ENCODE data around the gene SHH. TPM values are rescaled to one million over a fixed set of nuclear protein-coding genes. Genes with fewer than 3 reads are reported as not detected.
"Not testable (repeated sequence)": the region's sequence is repeated elsewhere in the genome, so short reads cannot be mapped to it uniquely, and the experiment has no call there.

Gene SHH
- polyA plus RNA-seq, 4 donors: 2.3 to 4.9 (median 2.9) TPM

DNA sequence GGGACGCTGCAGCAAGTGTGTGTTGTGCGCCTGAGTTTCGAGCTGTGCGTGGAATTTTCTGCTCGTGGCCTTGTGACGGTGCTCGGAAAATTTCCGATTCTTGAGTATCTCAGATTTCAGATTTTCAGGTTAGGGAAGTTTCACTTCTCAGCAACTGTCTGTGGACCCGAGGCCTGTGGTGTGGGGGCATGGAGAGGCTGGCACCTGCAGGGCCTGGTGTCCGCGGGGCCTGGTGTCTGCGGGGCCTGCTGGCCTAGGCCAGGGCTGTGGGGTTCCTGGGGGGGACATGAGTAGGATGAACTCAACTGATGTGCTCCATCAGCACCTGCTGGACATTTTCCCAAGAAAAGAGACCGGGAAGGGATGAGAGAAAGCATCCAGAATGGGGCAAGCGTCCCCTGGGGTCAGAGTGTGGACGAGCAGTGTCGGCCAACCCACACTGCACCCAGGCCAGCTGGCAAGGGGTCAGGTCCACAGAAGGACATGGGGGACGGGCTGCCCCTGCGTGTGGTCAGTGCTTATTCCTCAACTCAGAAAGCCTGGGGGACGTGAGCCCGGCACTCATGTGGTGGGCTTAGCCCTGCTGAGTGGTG is 31.3 kb upstream of the SHH start:
- DNase-seq (ENCODE audit: low read depth in 4 of 4, low spot score in 3 of 4): no peak

DNA sequence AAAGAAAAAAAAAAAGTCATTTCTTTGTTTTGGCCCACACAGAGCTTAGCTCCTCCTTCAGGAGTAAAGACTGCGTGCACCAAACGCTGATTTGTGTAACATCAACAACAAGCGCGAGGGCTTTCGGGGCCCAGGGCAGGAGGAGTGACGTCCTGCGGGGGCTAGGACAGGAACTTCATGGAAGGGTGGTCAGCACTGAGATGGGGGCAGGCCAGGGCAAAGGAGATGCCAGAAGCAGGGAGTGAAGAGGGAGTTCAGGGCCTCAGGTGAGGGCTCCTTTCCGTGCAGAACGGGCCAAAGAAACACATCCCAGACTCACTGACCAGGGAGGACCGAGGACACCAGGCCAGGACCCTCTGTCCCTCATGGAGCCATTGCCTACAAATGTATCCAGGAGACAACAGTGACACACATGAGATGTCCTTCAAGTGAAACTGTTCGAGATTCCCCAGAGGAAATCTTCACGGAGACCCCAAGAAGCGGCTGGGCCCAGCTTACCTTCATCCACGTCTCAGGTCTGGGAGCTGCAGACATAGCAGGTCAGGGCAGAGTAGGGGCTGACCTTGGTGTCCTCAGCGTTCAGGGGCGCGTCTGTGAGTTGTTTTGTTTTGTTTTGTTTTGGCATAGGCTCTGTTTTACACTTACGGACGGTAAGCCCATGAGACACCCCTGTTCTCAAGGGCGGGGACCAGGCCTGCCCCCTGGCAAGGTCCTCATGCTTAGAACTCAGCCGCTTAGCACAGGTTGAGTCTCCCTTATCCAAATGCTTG is 30.4 kb upstream of the SHH start:
- DNase-seq (ENCODE audit: low read depth in 4 of 4, low spot score in 3 of 4): no peak

DNA sequence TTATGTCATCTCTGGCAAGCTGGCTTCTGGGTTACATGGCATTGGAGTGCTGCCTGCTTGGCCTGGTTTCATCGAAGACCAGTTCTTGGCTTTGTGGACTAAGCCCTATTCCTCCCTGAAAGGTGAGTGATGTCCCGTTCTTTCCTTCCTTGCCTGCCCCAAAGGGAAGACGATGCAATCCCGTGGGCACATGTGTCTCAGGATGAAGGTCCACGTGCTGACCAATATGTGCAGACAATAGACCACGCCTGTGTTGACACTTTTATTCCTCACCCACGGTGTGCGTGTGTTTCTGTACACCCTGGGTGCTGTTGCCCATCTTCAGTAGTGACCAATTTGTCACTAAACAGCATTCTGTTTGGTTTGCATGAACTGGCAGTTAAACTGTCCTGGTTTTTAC is 28.6 kb upstream of the SHH start:
- no peak for DNase-seq (ENCODE audit: low read depth in 4 of 4, low spot score in 3 of 4)

DNA sequence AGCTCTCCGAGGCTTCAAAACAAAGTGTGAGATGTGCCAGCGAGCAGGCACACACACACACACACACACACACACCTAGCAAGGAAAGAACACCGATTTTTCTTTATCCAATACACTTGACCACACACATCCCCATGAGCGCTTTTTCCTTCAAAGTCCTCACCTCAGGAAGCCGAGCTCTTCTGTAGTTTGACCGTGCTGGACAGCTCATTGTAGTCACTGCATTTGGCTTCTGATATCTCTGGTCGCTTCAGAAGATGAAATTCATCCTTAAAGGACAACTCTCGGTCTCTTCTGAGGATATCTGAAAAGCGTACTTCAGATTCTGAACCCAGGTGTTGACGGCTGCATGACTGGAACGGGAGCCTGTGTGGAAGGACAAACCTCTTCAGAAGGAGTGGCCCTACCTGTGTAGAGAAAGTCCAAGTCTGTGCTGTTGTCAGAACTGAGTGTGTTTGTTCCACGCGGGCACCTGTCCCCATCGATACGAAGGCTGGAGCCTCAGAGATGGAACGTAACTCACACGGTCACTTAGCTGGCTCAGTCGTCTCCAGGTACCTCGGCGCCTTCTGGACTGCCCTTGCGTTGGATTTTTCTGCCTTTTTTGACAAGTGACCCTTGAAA is 28.1 kb upstream of the SHH start:
- DNase-seq (ENCODE audit: low read depth in 4 of 4, low spot score in 3 of 4): no peak

DNA sequence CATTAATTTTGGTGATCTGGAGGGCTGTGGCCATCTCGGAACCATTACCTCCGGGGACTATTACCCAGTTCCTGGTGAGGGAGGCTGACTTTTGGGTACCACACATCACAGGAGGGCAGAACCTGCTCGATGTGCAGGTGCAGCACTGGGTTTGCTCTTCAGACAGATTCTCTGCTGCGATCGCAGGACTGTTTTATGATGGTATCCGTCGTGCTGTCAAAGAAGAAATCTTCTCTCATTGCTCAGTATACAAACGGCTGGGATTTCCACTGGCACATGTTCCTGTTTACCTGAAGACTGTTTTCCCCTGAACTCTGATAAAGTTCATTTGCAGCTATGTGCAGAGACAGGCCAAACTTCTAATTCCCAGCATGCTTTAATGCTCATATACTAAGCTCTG is 27.2 kb upstream of the SHH start:
- no peak for DNase-seq (ENCODE audit: low read depth in 4 of 4, low spot score in 3 of 4)

DNA sequence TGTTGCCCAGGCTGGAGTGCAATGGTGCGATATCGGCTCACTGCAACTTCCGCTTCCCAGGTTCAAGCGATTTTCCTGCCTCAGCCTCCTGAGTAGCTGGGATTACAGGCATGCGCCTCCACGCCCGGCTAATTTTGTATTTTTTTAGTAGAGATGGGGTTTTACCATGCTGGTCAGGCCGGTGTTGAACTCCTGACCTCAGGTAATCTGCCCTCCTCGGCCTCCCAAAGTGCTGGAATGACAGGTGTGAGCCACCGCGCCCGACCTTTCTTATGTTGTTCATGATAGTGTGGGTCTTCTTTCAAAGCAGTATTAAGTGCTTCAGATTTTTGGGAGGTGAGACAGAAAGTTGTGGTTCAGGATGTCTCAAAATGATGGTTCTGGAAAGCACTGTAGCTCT is 26.0 kb upstream of the SHH start:
- not testable (repeated sequence) for DNase-seq (ENCODE audit: low read depth in 4 of 4, low spot score in 3 of 4)

DNA sequence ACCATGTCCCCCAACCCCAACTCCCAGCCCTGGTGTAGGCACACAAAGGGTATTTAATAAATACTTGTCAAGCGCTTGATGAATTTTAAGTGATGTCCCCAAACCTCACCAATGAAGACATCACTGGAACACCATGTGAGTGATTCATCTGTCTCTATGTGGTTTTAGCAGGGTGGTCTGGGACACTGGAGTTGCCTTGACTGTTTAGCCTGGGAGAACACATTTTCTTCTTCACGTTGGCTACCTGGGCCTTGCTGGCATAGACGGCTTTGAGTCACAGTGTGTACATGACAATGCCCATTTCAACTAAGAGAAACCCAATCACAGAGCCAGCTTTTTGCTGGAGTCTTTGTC is 24.8 kb upstream of the SHH start:
- no peak for DNase-seq (ENCODE audit: low read depth in 4 of 4, low spot score in 3 of 4)

DNA sequence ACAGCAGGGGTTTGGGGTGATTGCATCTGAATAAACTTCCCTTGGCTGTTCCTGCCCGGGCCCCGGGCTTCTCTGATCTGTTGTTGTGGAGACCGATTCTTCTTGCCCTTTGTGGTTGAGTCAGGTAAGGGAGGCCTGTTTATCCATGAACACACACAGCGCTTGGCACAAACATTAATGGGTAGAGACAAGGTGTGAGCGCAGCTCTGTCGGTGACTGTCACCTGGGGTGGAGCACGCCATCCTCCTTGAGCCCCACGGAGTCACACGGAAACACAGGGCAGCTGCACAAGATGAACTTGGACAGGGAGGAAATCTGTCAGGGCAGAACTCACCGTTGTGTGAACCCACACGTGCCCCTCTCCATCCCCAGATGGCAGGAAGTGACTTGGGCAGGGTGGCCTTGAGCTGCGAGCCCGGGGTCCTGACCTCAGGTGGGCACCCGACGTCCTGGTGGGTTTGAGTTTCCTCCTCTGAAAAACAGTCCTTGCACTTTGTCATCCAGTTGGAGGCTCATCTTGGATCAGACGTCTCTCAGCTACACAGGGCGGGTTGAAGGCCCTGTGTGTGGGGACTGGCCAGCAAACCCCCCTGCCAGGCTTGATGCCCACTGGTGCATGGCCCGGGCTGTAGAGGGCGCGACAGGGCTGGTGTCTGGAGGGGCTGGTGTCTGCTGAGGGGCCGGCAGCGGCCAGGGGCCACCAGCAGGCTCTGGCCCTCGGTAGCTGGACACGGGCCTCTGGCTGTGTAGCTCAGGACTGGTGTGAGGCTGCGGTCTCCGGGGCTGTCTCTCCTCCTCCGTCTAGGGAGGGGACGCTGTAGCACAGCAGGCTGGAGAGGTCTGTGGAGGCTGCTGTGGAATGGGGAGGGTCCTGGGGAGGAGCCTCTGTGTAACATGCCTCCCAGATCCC is 24.2 kb upstream of the SHH start:
- DNase-seq (ENCODE audit: low read depth in 4 of 4, low spot score in 3 of 4): no peak

DNA sequence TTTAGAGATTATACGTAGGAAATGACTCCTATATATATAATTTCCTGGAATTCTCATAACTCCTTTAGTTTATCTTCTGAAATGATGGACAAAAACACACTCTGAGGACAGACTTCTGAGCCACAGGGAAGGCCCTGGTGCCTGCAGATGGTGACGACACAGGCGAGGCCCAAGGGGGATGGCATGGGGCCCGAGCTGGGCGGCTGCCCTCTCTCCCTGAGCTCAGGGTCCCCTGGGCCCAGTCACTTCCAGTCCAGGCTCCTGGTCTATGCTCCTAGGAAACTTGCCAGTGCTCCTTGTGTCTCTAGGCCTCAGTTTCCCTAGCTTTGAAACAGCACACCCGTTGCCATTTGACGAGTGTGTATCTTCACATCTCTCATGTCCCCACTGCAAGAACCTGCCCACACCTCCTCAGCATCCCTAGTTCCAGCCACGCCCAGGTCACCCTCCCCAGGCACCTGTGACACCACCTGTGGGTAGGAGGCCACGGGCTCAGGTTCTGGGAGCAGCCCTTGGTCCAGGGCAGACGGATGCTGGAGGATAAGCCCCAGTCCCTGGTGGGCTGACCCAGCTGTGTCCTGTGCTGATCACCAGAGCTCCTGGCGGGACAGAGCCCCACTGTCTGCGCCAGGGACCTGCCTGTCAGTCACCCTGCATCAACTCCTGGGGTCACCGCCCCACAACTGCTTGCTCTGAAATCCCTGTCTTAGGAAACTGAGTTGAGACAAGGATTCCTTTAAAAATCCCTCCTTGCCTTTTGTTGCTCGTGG is 23.4 kb upstream of the SHH start:
- DNase-seq (ENCODE audit: low read depth in 4 of 4, low spot score in 3 of 4): no peak

DNA sequence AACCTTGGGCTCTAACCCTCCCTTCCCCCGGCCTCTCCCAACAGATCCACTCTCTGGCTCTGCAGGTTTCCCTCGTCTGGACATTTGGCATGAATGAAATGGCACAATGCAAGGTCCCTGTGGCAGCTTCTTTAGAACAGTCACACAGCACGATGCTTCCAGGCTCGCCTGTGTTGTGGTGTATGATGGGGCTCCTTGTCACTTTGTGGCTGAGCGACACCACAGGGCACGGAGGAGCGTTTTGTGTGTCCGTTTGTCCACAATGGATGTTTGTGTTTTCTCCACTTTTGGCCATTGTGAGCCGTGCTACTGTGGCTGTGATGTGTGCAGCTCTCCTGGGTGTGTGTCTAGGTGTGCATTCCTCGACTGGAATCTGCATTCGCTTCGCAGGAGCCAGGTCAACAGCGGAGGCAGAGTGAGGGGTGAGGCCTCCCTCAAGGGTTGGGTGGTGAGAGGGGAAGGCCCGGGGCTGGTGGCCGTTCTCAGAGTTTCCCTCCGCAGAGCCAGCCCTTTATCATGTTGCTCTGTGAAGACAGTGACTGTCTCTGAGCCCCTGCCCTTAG is 22.3 kb upstream of the SHH start:
- no peak for DNase-seq (ENCODE audit: low read depth in 4 of 4, low spot score in 3 of 4)

DNA sequence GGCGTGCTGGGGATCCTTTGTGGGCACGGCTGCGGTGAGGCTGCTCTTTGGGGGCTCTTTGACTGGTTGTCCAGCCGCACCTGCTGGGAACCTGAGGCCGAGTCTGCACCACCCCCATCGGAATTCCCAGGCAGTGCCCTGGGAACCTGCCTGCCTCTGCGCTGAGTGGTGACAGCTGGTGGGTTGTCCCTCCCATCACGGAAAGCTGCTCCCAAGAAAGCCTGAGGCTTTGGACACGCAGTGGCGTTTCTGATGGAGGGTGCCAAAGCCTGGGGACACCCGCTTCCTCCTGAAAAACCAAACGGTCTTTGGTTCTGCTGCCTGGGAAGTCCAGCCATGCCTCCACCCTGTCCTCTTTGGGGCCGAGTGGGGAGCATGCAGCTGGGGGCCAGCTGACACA is 21.4 kb upstream of the SHH start:
- no peak for DNase-seq (ENCODE audit: low read depth in 4 of 4, low spot score in 3 of 4)

DNA sequence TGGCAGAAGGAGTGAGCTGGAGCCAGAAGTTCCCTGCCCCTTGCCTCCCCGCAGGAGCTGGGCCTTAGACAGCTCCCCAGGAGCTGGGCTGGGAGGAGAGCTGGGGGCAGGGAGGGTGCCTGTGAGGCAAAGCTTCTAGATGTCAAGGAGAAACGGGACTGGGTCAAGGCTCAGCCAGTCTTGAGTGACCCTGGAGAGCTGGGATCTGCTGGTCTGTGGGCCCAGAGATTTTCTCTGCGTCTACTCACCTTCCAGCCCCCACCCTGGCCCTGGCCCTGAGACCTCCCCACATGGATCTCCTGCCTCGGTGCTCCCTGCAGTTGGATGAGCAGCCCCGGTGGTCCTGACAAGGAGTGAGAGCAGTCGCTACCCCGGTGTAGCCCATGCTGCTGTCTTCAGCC is 20.3 kb upstream of the SHH start:
- DNase-seq (ENCODE audit: low read depth in 4 of 4, low spot score in 3 of 4): no peak

DNA sequence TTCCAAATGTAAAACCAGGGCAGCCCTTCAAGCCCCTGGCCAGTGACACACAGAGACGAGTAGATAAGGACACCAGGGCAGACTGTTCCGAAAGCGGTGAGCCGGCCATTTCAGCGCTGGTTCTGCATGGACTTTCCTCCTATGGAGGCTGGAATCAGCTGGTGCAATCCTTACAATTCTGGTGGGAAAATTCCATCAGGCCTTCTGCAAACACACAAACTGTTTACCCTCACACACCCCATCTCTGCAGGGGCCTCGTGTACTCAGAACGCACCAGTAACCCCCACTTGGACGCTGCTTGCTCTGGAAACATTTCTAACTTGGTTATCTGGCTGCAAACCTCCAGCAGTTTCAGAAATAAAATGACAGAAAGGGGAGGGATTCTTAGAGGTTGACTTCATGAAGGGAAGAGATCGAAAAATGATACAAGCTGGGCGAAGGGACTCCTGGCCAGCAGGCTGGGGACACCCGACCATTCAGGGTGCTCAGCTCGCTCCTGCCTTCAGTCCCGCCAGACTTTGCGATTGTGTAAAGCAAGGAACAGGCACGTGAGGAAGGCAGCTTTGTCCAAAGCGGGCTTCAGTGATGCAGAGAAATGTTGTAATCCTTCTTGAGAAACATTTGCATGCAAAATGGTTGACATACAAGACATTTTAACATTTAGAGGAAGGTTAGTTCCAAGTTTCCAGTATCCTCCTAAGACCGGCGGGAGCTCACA is 19.7 kb upstream of the SHH start:
- no peak for DNase-seq (ENCODE audit: low read depth in 4 of 4, low spot score in 3 of 4)

DNA sequence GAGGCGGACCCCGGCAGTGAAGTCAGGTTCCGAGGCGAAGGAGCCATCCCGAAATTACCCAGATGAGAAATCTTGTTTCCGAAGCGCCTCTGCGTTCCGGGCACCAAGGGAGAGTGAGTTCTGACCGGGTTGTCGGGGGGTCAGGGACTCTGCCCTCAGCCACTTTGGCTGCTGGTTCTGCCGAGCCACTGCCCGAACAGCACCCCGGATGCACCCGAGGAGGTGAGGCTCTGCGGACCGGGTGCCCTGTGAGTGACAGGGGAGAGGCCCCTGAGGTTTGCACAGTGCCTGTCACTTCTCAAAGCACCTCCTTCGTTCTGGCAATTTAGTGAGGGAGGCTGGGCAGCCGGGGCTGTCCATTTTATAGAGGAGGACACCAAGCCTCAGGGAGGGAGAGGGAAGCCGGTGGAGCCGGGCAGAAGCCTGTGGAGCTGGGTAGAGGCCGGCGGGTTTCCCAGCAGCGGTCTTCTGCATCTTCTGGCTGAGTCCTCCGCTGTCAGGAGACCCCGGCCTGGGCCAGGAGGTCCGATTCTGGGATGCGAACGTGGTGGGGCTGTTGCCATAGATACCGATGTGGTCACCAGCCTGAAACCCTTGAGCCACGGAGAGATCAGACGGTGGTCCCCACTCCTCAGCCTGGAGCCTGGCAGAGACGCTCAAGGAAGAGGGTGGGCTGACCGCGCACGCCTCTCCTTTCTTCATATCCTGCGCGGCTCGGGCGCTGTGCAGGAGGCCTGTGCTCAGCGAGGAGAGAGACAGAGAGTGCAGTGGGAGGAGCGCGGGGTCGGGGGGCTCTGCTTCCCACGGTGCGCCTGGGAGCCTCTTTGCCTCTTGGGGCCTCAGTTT is 18.9 kb upstream of the SHH start:
- DNase-seq (ENCODE audit: low read depth in 4 of 4, low spot score in 3 of 4): no peak

DNA sequence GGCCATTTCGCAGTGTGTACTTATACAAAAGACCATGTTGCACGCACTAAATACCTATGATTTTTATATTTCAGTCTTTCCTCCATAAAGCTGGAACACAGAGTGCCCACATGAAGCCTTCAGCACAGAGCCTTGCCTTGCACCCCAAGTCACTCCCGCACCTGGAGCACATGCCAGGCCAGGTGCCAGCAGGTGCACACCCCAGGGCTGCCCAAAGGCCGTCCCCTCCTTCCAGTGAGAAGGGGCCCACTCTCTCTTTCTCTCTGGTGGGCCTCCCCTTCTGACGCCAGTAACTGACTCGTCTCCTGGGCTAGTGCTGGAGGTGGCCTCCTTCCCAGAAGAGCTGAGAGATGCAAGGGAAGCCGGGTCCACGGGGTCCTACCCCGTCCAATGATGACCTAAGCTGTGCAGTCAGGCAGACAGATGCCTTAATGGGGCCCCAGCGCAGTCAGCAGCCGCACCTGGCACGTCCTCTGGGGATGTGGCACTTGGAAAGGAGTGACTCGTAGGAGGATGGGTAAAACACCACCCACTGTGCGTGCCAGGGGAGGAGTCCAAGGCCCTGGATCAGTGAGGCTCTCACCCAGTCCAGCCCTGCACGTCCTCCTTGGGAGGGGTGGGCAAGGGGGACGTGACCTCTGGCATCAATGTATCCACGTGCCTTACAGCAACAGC is 17.7 kb upstream of the SHH start:
- DNase-seq (ENCODE audit: low read depth in 4 of 4, low spot score in 3 of 4): no peak

DNA sequence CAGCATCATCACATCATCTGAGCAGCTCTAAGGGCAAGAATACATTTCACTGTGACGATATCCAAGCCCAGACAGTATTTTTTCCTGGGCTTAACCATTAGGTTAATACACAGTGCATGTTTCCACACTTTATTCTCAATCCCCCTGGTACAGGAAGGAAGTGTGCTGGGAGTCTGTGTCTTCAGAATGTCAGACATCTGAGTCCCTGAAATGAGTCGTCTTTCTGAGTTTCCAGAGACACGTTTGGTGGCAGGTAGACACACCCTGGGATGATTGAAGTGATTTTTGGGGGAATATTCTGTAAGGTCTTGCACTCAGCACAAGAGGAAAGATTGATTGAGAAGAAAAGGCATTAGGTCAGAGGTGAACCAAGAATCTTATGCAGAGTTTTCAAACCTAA is 13.1 kb upstream of the SHH start:
- DNase-seq (ENCODE audit: low read depth in 4 of 4, low spot score in 3 of 4): no peak

DNA sequence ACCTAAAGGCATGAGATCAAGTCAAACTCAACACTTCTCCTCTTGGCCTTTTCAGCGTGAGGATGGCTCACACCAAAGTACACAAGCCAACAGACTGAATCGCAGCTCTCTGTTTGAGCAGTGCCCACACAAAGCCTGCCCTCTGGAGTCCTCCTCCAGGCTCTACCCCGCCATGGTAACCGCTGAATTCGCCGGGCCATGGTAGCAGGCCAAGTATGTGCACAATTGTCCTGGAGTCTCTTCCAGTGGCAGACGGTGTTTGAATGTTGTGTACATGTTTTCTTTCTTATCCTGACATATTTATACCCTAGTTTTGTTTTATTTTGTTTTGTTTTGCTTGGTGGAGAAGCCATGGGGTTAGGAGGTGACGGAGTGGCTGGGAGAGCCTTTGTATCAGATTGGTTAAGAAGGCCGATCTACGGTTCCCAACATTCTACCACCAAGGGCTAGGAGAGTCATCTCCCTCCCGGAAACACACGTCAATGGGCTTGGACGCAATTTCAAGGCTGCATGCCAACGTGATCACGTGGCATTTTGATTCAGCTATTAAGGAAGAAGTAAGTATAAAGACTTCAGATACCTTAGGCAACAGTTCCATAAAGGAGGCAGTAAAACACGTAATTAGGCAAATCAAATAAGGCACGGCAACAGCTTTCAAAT is 12.1 kb upstream of the SHH start:
- DNase-seq (ENCODE audit: low read depth in 4 of 4, low spot score in 3 of 4): no peak

DNA sequence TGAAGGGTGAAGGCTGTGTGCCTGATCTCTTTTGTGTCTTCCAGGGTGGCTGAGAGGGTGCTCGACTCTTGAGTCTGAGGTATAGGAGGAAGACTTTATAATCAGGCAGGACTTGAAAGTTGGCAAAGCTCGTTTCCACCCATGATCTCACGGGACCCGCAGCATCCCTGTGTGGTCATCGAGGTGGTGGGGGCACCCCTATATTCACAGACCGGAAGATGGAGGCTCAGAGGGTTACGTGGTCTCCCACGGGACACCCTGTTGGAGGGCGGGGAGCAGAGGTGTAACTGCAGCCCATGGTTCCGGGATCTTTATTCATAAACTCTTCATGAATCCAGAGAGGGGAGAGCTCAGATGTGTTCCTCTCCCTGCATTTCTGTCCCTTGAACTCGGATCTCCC is 9.6 kb upstream of the SHH start:
- DNase-seq (ENCODE audit: low read depth in 4 of 4, low spot score in 3 of 4): no peak
